ENCODE measurements around the gene NDST1.
"Not testable (repeated sequence)": the region's sequence is repeated elsewhere in the genome, so short reads cannot be mapped to it uniquely, and the experiment has no call there.

Gene NDST1

GRCh38 chr5:150468206-150468605 is 39.7 kb upstream of the NDST1 start:
- in situ Hi-C loops (cut with MboI; ENCODE audit: low sequenced_read_pairs, unreplicated experiment): loop anchor here (25.0 kb wide), 1 partner anchor 194 kb away; the partner anchor contains the start of gene MYOZ3
- no peak for TF ChIP-seq CTCF (IDR thresholded peaks at IDR 0.05; ENCODE audit: borderline replicate concordance, control extremely low read depth, extremely low read depth, insufficient read depth, missing control alignments)

GRCh38 chr5:150469718-150470469 is 38.0 kb upstream of the NDST1 start:
- TF ChIP-seq CTCF (IDR thresholded peaks at IDR 0.05; ENCODE audit: borderline replicate concordance, control extremely low read depth, extremely low read depth, insufficient read depth, missing control alignments): no peak
- in situ Hi-C loops (cut with MboI; ENCODE audit: low sequenced_read_pairs, unreplicated experiment): loop anchor here (25.0 kb wide), 1 partner anchor 192 kb away; the partner anchor contains the start of gene MYOZ3
- no peak for DNase-seq (ENCODE audit: low spot score)

More at GRCh38 chr5:150468206-150468605, 39.7 kb upstream of the NDST1 start:
- DNase-seq (ENCODE audit: low spot score): no peak

GRCh38 chr5:150473673-150474358 is 34.1 kb upstream of the NDST1 start:
- no peak for DNase-seq (ENCODE audit: low spot score)
- TF ChIP-seq CTCF (IDR thresholded peaks at IDR 0.05; ENCODE audit: borderline replicate concordance, control extremely low read depth, extremely low read depth, insufficient read depth, missing control alignments): no peak
- in situ Hi-C loops (cut with MboI; ENCODE audit: low sequenced_read_pairs, unreplicated experiment): loop anchor here (25.0 kb wide), 1 partner anchor 188 kb away; the partner anchor contains the start of gene MYOZ3

GRCh38 chr5:150476568-150476967 is 31.4 kb upstream of the NDST1 start:
- in situ Hi-C loops (cut with MboI; ENCODE audit: low sequenced_read_pairs, unreplicated experiment); DNase-seq (ENCODE audit: low spot score): not testable (repeated sequence)

- no peak for DNase-seq (ENCODE audit: low spot score)
- in situ Hi-C loops (cut with MboI; ENCODE audit: low sequenced_read_pairs, unreplicated experiment): no loop called here
- no peak for TF ChIP-seq CTCF (IDR thresholded peaks at IDR 0.05; ENCODE audit: borderline replicate concordance, control extremely low read depth, extremely low read depth, insufficient read depth, missing control alignments)
These were observed 28.5 kb upstream of the NDST1 start for GRCh38 chr5:150479416-150479815.

- in situ Hi-C loops (cut with MboI; ENCODE audit: low sequenced_read_pairs, unreplicated experiment): no loop called here
- no peak for TF ChIP-seq CTCF (IDR thresholded peaks at IDR 0.05; ENCODE audit: borderline replicate concordance, control extremely low read depth, extremely low read depth, insufficient read depth, missing control alignments)
- no peak for DNase-seq (ENCODE audit: low spot score)
These were observed 26.3 kb upstream of the NDST1 start for GRCh38 chr5:150481708-150481965.

- DNase-seq (ENCODE audit: low spot score): no peak
- no peak for TF ChIP-seq CTCF (IDR thresholded peaks at IDR 0.05; ENCODE audit: borderline replicate concordance, control extremely low read depth, extremely low read depth, insufficient read depth, missing control alignments)
- in situ Hi-C loops (cut with MboI; ENCODE audit: low sequenced_read_pairs, unreplicated experiment): no loop called here
These were observed 25.9 kb upstream of the NDST1 start for GRCh38 chr5:150481972-150482406.

Data from GM13976 (cell line).